ENCODE measurements around the gene AGMO. TPM values are rescaled to one million over a fixed set of nuclear protein-coding genes. Genes with fewer than 3 reads are reported as not detected.

Gene AGMO
- total and polyA plus RNA-seq, 2 experiments from 2014 or later = 0.42 to 0.55 TPM

DNA sequence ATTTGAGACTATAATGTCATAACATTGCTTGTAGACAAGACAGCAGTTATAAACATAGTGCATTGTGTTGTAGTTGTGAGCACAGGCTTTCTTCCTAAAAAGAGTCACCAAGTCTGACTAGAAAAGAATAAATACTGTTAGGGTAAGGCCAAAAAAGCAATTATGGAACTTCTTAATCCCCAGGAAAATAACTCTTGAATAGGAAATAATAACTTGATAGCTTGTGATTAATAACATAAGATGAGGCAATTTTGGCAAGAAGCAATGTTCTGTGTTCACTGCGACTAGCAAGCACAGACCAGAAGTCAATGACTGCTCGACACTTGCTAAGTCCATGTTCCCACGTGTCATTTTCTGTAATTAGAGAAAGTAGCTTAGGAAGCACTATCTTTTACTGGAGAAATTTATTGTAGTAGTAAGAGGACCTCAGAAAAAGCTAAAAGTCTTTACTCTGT lies 97.1 kb downstream of the AGMO start (continued):
- TF ChIP-seq, protein P1, sequence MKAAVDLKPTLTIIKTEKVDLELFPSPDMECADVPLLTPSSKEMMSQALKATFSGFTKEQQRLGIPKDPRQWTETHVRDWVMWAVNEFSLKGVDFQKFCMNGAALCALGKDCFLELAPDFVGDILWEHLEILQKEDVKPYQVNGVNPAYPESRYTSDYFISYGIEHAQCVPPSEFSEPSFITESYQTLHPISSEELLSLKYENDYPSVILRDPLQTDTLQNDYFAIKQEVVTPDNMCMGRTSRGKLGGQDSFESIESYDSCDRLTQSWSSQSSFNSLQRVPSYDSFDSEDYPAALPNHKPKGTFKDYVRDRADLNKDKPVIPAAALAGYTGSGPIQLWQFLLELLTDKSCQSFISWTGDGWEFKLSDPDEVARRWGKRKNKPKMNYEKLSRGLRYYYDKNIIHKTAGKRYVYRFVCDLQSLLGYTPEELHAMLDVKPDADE (IDR thresholded peaks at IDR 0.05) = no peak
- TF ChIP-seq STAT1 (IDR thresholded peaks at IDR 0.05; ENCODE audit: unreplicated experiment) (no peak), CREB1 (CRISPR knock-in tag; IDR thresholded peaks at IDR 0.05; ENCODE audit: low read depth) (no peak), JUNB (IDR thresholded peaks at IDR 0.05; ENCODE audit: unreplicated experiment) (no peak), EZH2phosphoT487 (IDR thresholded peaks at IDR 0.05; ENCODE audit: unreplicated experiment) (no peak), ZNF331 (CRISPR knock-in tag; IDR thresholded peaks at IDR 0.05; ENCODE audit: low read depth) (no peak), ZNF114 (CRISPR knock-in tag; IDR thresholded peaks at IDR 0.05) (no peak)
- TF ChIP-seq, protein P2, sequence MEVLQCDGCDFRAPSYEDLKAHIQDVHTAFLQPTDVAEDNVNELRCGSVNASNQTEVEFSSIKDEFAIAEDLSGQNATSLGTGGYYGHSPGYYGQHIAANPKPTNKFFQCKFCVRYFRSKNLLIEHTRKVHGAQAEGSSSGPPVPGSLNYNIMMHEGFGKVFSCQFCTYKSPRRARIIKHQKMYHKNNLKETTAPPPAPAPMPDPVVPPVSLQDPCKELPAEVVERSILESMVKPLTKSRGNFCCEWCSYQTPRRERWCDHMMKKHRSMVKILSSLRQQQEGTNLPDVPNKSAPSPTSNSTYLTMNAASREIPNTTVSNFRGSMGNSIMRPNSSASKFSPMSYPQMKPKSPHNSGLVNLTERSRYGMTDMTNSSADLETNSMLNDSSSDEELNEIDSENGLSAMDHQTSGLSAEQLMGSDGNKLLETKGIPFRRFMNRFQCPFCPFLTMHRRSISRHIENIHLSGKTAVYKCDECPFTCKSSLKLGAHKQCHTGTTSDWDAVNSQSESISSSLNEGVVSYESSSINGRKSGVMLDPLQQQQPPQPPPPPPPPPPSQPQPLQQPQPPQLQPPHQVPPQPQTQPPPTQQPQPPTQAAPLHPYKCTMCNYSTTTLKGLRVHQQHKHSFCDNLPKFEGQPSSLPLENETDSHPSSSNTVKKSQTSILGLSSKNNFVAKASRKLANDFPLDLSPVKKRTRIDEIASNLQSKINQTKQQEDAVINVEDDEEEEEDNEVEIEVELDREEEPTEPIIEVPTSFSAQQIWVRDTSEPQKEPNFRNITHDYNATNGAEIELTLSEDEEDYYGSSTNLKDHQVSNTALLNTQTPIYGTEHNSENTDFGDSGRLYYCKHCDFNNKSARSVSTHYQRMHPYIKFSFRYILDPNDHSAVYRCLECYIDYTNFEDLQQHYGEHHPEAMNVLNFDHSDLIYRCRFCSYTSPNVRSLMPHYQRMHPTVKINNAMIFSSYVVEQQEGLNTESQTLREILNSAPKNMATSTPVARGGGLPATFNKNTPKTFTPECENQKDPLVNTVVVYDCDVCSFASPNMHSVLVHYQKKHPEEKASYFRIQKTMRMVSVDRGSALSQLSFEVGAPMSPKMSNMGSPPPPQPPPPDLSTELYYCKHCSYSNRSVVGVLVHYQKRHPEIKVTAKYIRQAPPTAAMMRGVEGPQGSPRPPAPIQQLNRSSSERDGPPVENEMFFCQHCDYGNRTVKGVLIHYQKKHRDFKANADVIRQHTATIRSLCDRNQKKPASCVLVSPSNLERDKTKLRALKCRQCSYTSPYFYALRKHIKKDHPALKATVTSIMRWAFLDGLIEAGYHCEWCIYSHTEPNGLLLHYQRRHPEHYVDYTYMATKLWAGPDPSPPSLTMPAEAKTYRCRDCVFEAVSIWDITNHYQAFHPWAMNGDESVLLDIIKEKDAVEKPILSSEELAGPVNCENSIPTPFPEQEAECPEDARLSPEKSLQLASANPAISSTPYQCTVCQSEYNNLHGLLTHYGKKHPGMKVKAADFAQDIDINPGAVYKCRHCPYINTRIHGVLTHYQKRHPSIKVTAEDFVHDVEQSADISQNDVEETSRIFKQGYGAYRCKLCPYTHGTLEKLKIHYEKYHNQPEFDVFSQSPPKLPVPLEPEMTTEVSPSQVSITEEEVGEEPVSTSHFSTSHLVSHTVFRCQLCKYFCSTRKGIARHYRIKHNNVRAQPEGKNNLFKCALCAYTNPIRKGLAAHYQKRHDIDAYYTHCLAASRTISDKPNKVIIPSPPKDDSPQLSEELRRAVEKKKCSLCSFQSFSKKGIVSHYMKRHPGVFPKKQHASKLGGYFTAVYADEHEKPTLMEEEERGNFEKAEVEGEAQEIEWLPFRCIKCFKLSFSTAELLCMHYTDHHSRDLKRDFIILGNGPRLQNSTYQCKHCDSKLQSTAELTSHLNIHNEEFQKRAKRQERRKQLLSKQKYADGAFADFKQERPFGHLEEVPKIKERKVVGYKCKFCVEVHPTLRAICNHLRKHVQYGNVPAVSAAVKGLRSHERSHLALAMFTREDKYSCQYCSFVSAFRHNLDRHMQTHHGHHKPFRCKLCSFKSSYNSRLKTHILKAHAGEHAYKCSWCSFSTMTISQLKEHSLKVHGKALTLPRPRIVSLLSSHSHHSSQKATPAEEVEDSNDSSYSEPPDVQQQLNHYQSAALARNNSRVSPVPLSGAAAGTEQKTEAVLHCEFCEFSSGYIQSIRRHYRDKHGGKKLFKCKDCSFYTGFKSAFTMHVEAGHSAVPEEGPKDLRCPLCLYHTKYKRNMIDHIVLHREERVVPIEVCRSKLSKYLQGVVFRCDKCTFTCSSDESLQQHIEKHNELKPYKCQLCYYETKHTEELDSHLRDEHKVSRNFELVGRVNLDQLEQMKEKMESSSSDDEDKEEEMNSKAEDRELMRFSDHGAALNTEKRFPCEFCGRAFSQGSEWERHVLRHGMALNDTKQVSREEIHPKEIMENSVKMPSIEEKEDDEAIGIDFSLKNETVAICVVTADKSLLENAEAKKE (CRISPR knock-in tag; IDR thresholded peaks at IDR 0.05) = no peak
